WTC11 (cell line): Measurements from ENCODE around the gene DHRS7B. TPM values are rescaled to one million over a fixed set of nuclear protein-coding genes. Genes with fewer than 3 reads are reported as not detected.

Experiments
- ATAC-seq: fragments of 200-7000 bp; cut with Tn5 transposase; 2 replicates; pipeline ENCODE4 v1.10.0; 2021; ENCODE audit warnings: mild to moderate bottlenecking, moderate library complexity
- CTCF ChIA-PET: fragments of 300-600 bp; sonication (Branson Sonifier 250); formaldehyde crosslinking; loops from one replicate; lab custom pipeline; 2021; ENCODE audit warnings: antibody characterized with exemption; lab: Charles Lee
- POLR2A ChIA-PET: fragments of 350-600 bp; sonication (Branson Sonifier 250); formaldehyde crosslinking; loops from one replicate; lab custom pipeline; 2021; ENCODE audit warnings: antibody characterized with exemption; lab: Charles Lee
- DNase-seq: peaks from one replicate; pipeline ENCODE4 v3.0.0; 2021; ENCODE audit warnings: low spot score
- H3K27ac Mint-ChIP-seq: 2 replicates; pipeline ENCODE4 v1.8.0; 2021; ENCODE audit warnings: mixed read lengths
- H3K27me3 Mint-ChIP-seq: 2 replicates; pipeline ENCODE4 v1.8.0; 2021; ENCODE audit warnings: low read depth, mild to moderate bottlenecking, moderate library complexity, mixed read lengths
- H3K36me3 Mint-ChIP-seq: 2 replicates; pipeline ENCODE4 v1.8.0; 2021; ENCODE audit warnings: mixed read lengths
- H3K4me1 Mint-ChIP-seq: 2 replicates; pipeline ENCODE4 v1.8.0; 2022; ENCODE audit warnings: mixed read lengths
- H3K4me3 Mint-ChIP-seq: 2 replicates; pipeline ENCODE4 v1.8.0; 2021; ENCODE audit warnings: mild to moderate bottlenecking, moderate library complexity, mixed read lengths
- H3K9me3 Mint-ChIP-seq: 2 replicates; pipeline ENCODE4 v1.8.0; 2021; ENCODE audit warnings: mixed read lengths
- E2F5 ChIP-seq: sonication (generic); formaldehyde crosslinking; IDR thresholded peaks from 2 replicates; pipeline ENCODE4 v1.8.1; 2022; ENCODE audit warnings: mild to moderate bottlenecking, moderate library complexity, missing genetic modification reagents
- EMX1 ChIP-seq: fragments of 250-450 bp; sonication (Bioruptor Pico); IDR thresholded peaks from 2 replicates; pipeline ENCODE4 v1.8.0; 2021; ENCODE audit warnings: mild to moderate bottlenecking
- ESRRA ChIP-seq: sonication (generic); formaldehyde crosslinking; IDR thresholded peaks from 2 replicates; pipeline ENCODE4 v1.8.1; 2022; ENCODE audit warnings: mild to moderate bottlenecking, missing genetic modification reagents, borderline replicate concordance
- GRHL2 ChIP-seq: fragments of 250-450 bp; sonication (Bioruptor Pico); IDR thresholded peaks from 2 replicates; pipeline ENCODE4 v1.8.0; 2022; ENCODE audit warnings: mild to moderate bottlenecking, moderate library complexity; ENCODE audit not compliant: insufficient replicate concordance, severe bottlenecking
- MAX ChIP-seq: sonication (generic); formaldehyde crosslinking; IDR thresholded peaks from 2 replicates; pipeline ENCODE4 v1.8.0; 2022; ENCODE audit warnings: mild to moderate bottlenecking, missing genetic modification reagents
- MLX ChIP-seq: sonication (generic); formaldehyde crosslinking; IDR thresholded peaks from 2 replicates; pipeline ENCODE4 v1.8.1; 2023; ENCODE audit warnings: mild to moderate bottlenecking, missing genetic modification reagents, moderate library complexity
- MYBL2 ChIP-seq: sonication (generic); formaldehyde crosslinking; IDR thresholded peaks from 2 replicates; pipeline ENCODE4 v1.8.1; 2023; ENCODE audit warnings: mild to moderate bottlenecking, moderate library complexity, missing genetic modification reagents
- NFE2L1 ChIP-seq: sonication (generic); formaldehyde crosslinking; IDR thresholded peaks from 2 replicates; pipeline ENCODE4 v1.8.1; 2023; ENCODE audit warnings: missing genetic modification reagents
- PRDM15 ChIP-seq: sonication (generic); formaldehyde crosslinking; IDR thresholded peaks from 2 replicates; pipeline ENCODE4 v1.8.0; 2022; ENCODE audit warnings: missing genetic modification reagents
- RELA ChIP-seq: sonication (generic); formaldehyde crosslinking; IDR thresholded peaks from 2 replicates; pipeline ENCODE4 v1.8.1; 2022; ENCODE audit warnings: missing genetic modification reagents, mild to moderate bottlenecking, borderline replicate concordance
- SOX15 ChIP-seq: fragments of 250-450 bp; sonication (Bioruptor Pico); IDR thresholded peaks from 2 replicates; pipeline ENCODE4 v1.9.0; 2021; ENCODE audit warnings: mild to moderate bottlenecking
- TP53 ChIP-seq: sonication (generic); formaldehyde crosslinking; IDR thresholded peaks from 2 replicates; pipeline ENCODE4 v1.8.1; 2023; ENCODE audit warnings: mild to moderate bottlenecking, missing genetic modification reagents
- ZMAT4 ChIP-seq: fragments of 250-450 bp; sonication (Bioruptor Pico); IDR thresholded peaks from 2 replicates; pipeline ENCODE4 v1.9.0; 2021; ENCODE audit warnings: mild to moderate bottlenecking
- ZNF317 ChIP-seq: sonication (generic); formaldehyde crosslinking; IDR thresholded peaks from 2 replicates; pipeline ENCODE4 v1.8.1; 2023; ENCODE audit warnings: low read depth, mild to moderate bottlenecking, moderate library complexity, missing genetic modification reagents, borderline replicate concordance
- ZNF416 ChIP-seq: fragments of 250-450 bp; sonication (Bioruptor Pico); IDR thresholded peaks from 2 replicates; pipeline ENCODE4 v1.9.0; 2021; ENCODE audit warnings: mild to moderate bottlenecking, inconsistent platforms
- ZNF425 ChIP-seq: fragments of 250-450 bp; sonication (Bioruptor Pico); conservative IDR thresholded peaks from 2 replicates; pipeline ENCODE4 v1.9.0; 2021; ENCODE audit warnings: mild to moderate bottlenecking
- ZNF512 ChIP-seq: sonication (generic); formaldehyde crosslinking; IDR thresholded peaks from 2 replicates; pipeline ENCODE4 v1.8.1; 2022; ENCODE audit warnings: missing genetic modification reagents, borderline replicate concordance
- ZNF532 ChIP-seq: fragments of 250-450 bp; sonication (Bioruptor Pico); IDR thresholded peaks from 2 replicates; pipeline ENCODE4 v1.9.0; 2021; ENCODE audit warnings: mild to moderate bottlenecking, borderline replicate concordance
- ZSCAN18 ChIP-seq: fragments of 250-450 bp; sonication (Bioruptor Pico); IDR thresholded peaks from 2 replicates; pipeline ENCODE4 v2.1.2; 2022; ENCODE audit warnings: mild to moderate bottlenecking, moderate library complexity
- total RNA-seq: library from RNA; stranded (reverse); gene quantifications from 3 replicates; pipeline ENCODE4 v1.2.3, GENCODE V29; 2021

DHRS7B gene
- total RNA-seq, 1 experiment from 2014 or later = 15.6 TPM

GRCh38 chr17:21228111-21228510 is 101.3 kb downstream of the DHRS7B start:
- 0 out of 2 replicates have a peak, but pooled peaks cover under 1% of the 10 kb centered on the region for H3K27me3 Mint-ChIP-seq
- no peak for DNase-seq
- no peaks in the 10 kb centered on the region for H3K4me1 Mint-ChIP-seq
- ATAC-seq = peak; percentile 41
- TF ChIP-seq MLX (CRISPR knock-in tag) (no peak), ZNF532 (CRISPR knock-in tag) (no peak), ZNF317 (CRISPR knock-in tag) (no peak), SOX15 (CRISPR knock-in tag) (no peak), TP53 (CRISPR knock-in tag) (no peak), PRDM15 (CRISPR knock-in tag) (no peak), GRHL2 (no peak), ZMAT4 (CRISPR knock-in tag) (no peak), MAX (CRISPR knock-in tag) (no peak), EMX1 (CRISPR knock-in tag) (no peak), RELA (CRISPR knock-in tag) (no peak), ZNF512 (CRISPR knock-in tag) (no peak), ZNF425 (CRISPR knock-in tag) (no peak), ESRRA (CRISPR knock-in tag) (no peak), NFE2L1 (CRISPR knock-in tag) (no peak), ZNF416 (CRISPR knock-in tag) (no peak), ZSCAN18 (CRISPR knock-in tag) (no peak), MYBL2 (no peak), E2F5 (CRISPR knock-in tag) (no peak)
- ChIA-PET CTCF (no interaction called here), POLR2A (no interaction called here)
- no peak overlapping the region for H3K4me3 Mint-ChIP-seq
- H3K27ac Mint-ChIP-seq = no peak overlapping the region
- H3K9me3 Mint-ChIP-seq = peaks cover 11% of the 10 kb centered on the region
- peaks cover 5% of the 10 kb centered on the region; the same call in 1 of the 2 replicates for H3K36me3 Mint-ChIP-seq
